ENCODE measurements around the gene ZSWIM7.

ZSWIM7 gene

DNA sequence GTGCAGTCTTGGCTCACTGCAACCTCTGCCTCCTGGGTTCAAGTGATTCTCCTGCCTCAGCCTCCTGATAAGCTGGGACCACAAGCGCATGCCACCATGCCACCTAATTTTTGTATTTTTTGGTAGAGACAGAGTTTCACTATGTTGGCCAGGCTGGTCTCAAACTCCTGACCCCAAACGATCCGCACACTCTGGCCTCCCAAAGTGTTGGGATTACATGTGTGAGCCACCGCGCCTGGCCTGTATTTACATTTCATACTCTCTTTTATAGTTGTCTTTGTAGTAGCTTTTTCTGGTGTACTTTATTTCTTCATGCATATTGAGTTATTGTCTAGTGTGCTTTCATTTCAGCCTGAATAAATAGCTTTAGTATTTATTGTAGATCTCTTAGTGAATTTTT, 64.6 kb downstream of the ZSWIM7 start:
- TF ChIP-seq EP300 (IDR thresholded peaks at IDR 0.05; ENCODE audit: borderline replicate concordance) (no peak), CREB1 (IDR thresholded peaks at IDR 0.05; ENCODE audit: low read depth) (no peak)

DNA sequence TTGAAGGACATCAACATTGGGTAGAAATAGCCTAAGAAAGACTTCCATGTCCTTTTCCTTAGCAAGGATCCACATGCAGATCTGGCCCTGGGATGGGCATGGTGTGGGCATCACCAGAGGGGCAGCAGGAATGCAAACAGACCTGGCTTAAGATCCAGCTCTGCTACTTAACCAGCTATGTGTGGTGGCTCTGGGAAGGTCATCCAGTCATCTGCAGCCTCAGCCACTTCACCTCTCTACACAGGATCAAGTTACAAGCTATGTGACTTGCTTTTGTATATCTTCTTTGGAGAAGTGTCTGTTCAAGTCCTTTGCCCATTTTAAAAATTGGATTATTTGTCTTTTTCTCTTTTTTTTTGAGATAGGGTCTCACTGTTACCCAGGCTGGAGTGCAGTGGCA, 68.1 kb downstream of the ZSWIM7 start:
- TF ChIP-seq TAF1 (IDR thresholded peaks at IDR 0.05; ENCODE audit: low read depth), result no peak
- no peak for TF ChIP-seq FOXM1 (IDR thresholded peaks at IDR 0.05; ENCODE audit: borderline replicate concordance, low read depth)
- TF ChIP-seq EP300 (IDR thresholded peaks at IDR 0.05; ENCODE audit: borderline replicate concordance), result no peak
- no peak for TF ChIP-seq EGR1 (IDR thresholded peaks at IDR 0.05)
- TF ChIP-seq YY1 (IDR thresholded peaks at IDR 0.05; ENCODE audit: low read depth), result no peak

DNA sequence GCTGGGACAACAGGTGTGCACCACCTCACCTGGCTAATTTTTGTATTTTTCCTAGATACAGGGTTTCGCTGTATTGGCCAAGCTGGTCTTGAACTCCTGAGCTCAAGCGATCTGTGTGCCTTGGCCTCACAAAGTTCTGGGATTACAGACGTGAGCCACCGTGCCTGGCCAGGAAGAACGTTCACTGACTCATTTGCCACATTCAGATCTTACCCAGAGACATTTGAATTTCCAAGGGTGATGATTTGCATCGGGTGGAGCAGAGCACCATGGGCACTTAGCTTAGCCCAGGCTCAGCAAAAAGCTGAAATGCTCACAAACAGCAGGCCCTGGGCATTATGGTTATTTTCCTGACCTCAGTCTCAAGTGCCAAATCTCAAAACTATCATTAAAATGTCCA, 69.1 kb downstream of the ZSWIM7 start:
- TF ChIP-seq NFIC (IDR thresholded peaks at IDR 0.05) (no peak), FOXM1 (IDR thresholded peaks at IDR 0.05; ENCODE audit: borderline replicate concordance, low read depth) (no peak), USF1 (IDR thresholded peaks at IDR 0.05) (no peak), YY1 (IDR thresholded peaks at IDR 0.05; ENCODE audit: low read depth) (no peak), TEAD4 (IDR thresholded peaks at IDR 0.05) (no peak), RAD21 (IDR thresholded peaks at IDR 0.05; ENCODE audit: low read depth) (no peak), EGR1 (IDR thresholded peaks at IDR 0.05) (no peak), EP300 (IDR thresholded peaks at IDR 0.05; ENCODE audit: borderline replicate concordance) (no peak), ZBTB7A (IDR thresholded peaks at IDR 0.05; ENCODE audit: low read depth) (no peak), CEBPB (IDR thresholded peaks at IDR 0.05) (no peak), TCF12 (IDR thresholded peaks at IDR 0.05; ENCODE audit: low read depth) (no peak), REST (IDR thresholded peaks at IDR 0.05; ENCODE audit: low read depth) (no peak), TAF1 (IDR thresholded peaks at IDR 0.05; ENCODE audit: low read depth) (no peak), CREB1 (IDR thresholded peaks at IDR 0.05; ENCODE audit: low read depth) (no peak)
- TF ChIP-seq, protein P1, sequence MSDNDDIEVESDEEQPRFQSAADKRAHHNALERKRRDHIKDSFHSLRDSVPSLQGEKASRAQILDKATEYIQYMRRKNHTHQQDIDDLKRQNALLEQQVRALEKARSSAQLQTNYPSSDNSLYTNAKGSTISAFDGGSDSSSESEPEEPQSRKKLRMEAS (IDR thresholded peaks at IDR 0.05), result no peak

DNA sequence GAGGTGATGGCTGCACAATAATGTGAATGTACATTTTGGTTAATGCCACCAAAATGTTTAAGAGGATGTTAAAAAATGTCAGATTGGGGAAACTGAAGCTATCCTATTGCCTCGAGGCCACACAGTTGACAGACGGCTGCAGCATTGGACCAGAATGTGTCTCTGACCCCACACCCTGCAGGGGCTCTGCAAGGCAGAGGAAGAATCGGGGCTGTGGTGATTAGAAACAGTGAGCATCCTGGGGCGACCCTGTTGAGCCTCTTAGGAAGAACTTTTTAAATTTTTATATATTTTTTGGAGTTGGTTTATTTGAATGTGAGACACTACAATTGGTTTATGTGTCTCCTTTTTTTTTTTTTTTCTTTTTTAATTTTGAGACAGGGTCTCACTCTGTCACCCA, 69.6 kb downstream of the ZSWIM7 start:
- no peak for TF ChIP-seq YY1 (IDR thresholded peaks at IDR 0.05; ENCODE audit: low read depth)
- TF ChIP-seq TEAD4 (IDR thresholded peaks at IDR 0.05), result no peak
- TF ChIP-seq RAD21 (IDR thresholded peaks at IDR 0.05; ENCODE audit: low read depth), result no peak
- TF ChIP-seq ZBTB7A (IDR thresholded peaks at IDR 0.05; ENCODE audit: low read depth), result no peak
- no peak for TF ChIP-seq CREB1 (IDR thresholded peaks at IDR 0.05; ENCODE audit: low read depth)
- no peak for TF ChIP-seq EGR1 (IDR thresholded peaks at IDR 0.05)
- TF ChIP-seq TAF1 (IDR thresholded peaks at IDR 0.05; ENCODE audit: low read depth), result no peak
- TF ChIP-seq USF1 (IDR thresholded peaks at IDR 0.05), result no peak

- TF ChIP-seq TCF12 (IDR thresholded peaks at IDR 0.05; ENCODE audit: low read depth) (no peak), USF1 (IDR thresholded peaks at IDR 0.05) (no peak), YY1 (IDR thresholded peaks at IDR 0.05; ENCODE audit: low read depth) (no peak), TEAD4 (IDR thresholded peaks at IDR 0.05) (no peak), ZBTB7A (IDR thresholded peaks at IDR 0.05; ENCODE audit: low read depth) (no peak), NFIC (IDR thresholded peaks at IDR 0.05) (no peak), EGR1 (IDR thresholded peaks at IDR 0.05) (no peak), REST (IDR thresholded peaks at IDR 0.05; ENCODE audit: low read depth) (no peak), CREB1 (IDR thresholded peaks at IDR 0.05; ENCODE audit: low read depth) (no peak)
Measured at GRCh38 chr17:15928286-15928785, 71.2 kb downstream of the ZSWIM7 start.

Measured in Ishikawa (cell line).